Mucosa of rectum (tissue), 2 donors: Measurements from ENCODE around the gene POLR1G.

ENCODE experiments used
- H3K27ac ChIP-seq, 2 donors: one replicate each; pipeline ENCODE4 v1.7.0; 2013; ENCODE audit warnings: inconsistent platforms in 2 of 2, low read depth in 2 of 2, low read length in 2 of 2
- H3K27me3 ChIP-seq, 2 donors: one replicate each; pipeline ENCODE4 v1.7.0; 2013; ENCODE audit warnings: low read length in 2 of 2; ENCODE audit not compliant: control insufficient read depth in 2 of 2, insufficient read depth in 2 of 2
- H3K36me3 ChIP-seq, 2 donors: one replicate each; pipeline ENCODE4 v1.7.0; 2013; ENCODE audit warnings: low read length in 2 of 2; ENCODE audit not compliant: control insufficient read depth in 2 of 2, insufficient read depth in 2 of 2
- H3K4me1 ChIP-seq, 2 donors: one replicate each; pipeline ENCODE4 v1.7.0; 2013; ENCODE audit warnings: low read length in 2 of 2, mild to moderate bottlenecking in 1 of 2; ENCODE audit not compliant: control insufficient read depth in 2 of 2, insufficient read depth in 2 of 2
- H3K4me3 ChIP-seq, 2 donors: one replicate each; pipeline ENCODE4 v1.7.0; 2013; ENCODE audit warnings: low read length in 2 of 2
- H3K9ac ChIP-seq, 2 donors: one replicate each; pipeline ENCODE4 v1.7.0; 2013; ENCODE audit warnings: low read length in 2 of 2, low read depth in 1 of 2, mild to moderate bottlenecking in 1 of 2
- H3K9me3 ChIP-seq, 2 donors: one replicate each; pipeline ENCODE4 v1.7.0; 2013; ENCODE audit warnings: low read length in 2 of 2; ENCODE audit not compliant: control insufficient read depth in 2 of 2
- donor health status: healthy.
- donor health status: Normal muscosa, but diverticular disease.

Gene POLR1G

DNA sequence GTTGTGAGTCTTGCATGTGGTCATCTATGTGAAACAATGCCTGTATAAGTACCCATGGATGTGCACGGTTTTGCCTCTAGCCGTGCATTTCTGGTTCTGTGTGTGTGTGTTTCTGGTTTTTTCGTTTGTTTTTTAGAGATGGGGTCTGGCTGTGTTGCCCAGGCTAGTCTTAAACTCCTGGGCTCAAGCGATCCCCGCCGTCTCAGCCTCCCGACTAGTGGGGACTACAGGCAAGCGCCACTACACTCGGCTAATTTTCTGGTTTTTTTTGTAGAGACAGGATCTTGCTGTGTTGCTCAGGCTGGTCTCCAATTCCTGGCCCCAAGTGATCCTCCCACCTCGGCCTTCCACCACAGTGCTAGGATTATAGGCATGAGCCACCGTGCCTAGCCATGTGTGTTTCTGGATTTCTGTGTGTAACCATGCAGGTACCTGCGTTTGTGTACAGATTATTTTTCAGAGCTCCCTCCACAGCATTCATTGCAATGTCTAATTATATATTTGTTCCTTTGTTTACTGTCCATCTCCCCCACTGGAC is 45.5 kb downstream of the POLR1G start:
- Histone ChIP-seq H3K4me3 (peak overlapping the region in 1 of 2 donors; percentile 86), H3K27ac (peak overlapping the region in 1 of 2 donors; percentile 90), H3K27me3 (no peaks in the 10 kb centered on the region), H3K9ac (peak overlapping the region in 1 of 2 donors; percentile 94), H3K4me1 (peaks cover 38 to 63% of the 10 kb centered on the region in 2 donors), H3K9me3 (no peaks in the 10 kb centered on the region), H3K36me3 (no peaks in the 10 kb centered on the region)

DNA sequence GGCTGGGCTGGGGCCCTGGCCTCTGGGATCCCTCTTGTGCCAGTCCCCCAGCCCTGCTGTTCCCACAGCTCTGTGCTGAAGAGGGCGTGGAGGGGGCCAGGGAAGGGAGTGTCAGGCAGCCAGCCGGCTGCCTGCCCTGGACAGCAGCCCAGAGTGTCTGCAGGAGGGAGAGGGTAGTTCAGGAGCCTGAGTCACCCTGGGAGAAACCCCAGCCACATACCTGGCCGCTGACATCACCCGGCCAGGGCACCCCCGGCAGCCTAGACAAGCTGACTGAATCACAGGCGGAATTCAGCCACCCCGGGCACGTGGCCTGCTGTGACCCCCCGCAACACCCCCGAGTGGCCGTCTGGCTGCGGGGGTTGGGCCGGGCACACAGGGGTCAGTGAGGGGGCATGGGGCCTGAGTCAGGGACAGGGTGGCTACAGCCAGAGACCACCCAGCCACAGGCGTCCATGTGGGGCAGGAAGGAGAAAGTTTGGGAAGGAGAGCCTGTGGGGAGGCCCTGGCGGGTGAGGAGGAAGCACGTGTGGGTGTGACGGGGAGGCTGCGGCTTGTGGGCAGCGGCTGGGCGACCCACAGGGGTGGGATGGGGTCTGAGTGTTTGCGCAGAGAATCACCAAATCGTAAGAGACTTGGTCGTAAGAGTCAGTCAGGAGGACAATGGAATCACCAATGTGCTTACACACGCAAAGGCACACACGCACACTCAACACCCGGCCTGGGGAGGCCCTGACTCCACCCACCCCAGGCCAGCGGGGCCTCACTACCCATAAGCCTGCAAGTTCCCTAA is 49.5 kb downstream of the POLR1G start:
- H3K4me1 ChIP-seq: peaks cover 22 to 29% of the 10 kb centered on the region in 2 donors
- H3K9ac ChIP-seq: peak overlapping the region; percentile 47 to 88
- no peaks in the 10 kb centered on the region for H3K9me3 ChIP-seq
- peak overlapping the region; percentile 54 to 57 for H3K4me3 ChIP-seq
- H3K27ac ChIP-seq: peak overlapping the region; percentile 91 to 94
- H3K36me3 ChIP-seq: no peaks in the 10 kb centered on the region
- H3K27me3 ChIP-seq: no peaks in the 10 kb centered on the region

DNA sequence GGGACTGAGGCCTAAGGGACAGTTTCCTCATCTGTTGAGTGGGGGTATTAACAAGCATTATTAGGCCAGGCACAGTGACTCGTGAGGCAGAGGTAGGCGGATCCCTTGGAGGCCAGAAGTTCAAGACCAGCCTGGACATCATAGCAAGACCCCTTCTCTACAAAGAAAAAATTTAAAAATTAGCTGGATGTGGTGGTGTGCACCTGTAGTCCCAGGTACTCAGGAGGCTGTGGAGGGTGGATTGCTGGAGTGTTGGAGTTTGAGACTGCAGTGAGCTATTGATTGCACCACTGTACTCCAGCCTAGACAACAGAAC is 50.0 kb downstream of the POLR1G start:
- Histone ChIP-seq H3K9ac (peak overlapping the region; percentile 47 to 88), H3K4me3 (peak overlapping the region; percentile 54 to 57), H3K4me1 (peaks cover 17 to 23% of the 10 kb centered on the region in 2 donors), H3K9me3 (no peaks in the 10 kb centered on the region), H3K27ac (peak overlapping the region; percentile 91 to 94), H3K27me3 (no peaks in the 10 kb centered on the region), H3K36me3 (no peaks in the 10 kb centered on the region)

DNA sequence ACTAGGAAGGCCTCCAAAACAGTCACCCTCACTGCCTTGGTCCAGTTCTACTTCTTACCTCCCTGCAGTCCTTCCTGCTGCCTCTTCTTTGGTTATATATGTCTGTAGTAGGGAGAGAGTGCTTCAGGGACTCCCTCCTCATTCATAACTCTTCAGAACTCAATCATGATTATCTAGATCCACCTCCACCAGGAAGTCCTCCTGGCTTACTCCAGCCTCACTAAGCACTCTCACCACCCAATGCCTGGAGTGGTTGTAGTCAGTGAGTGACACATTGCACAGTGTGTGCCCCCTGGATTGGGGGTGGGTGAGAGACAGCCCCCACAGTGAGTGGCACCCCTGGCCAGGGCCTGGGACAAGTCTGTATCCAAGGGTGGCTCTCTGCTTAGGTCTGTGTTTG is 51.3 kb downstream of the POLR1G start:
- Histone ChIP-seq H3K36me3 (no peaks in the 10 kb centered on the region), H3K4me1 (peaks cover 12 to 17% of the 10 kb centered on the region in 2 donors), H3K27ac (no peak overlapping the region), H3K9ac (no peak overlapping the region), H3K9me3 (no peaks in the 10 kb centered on the region), H3K4me3 (no peak overlapping the region), H3K27me3 (no peaks in the 10 kb centered on the region)
